NCI-H345 treated with DMSO at 0.1 percent for 48 hours (cell line): ENCODE data around the gene NRXN3.
A peak's percentile ranks its signal among the peaks of the same experiment; 100 is the strongest.
"Not testable (repeated sequence)": the region's sequence is repeated elsewhere in the genome, so short reads cannot be mapped to it uniquely, and the experiment has no call there.

Experiments used
- DNase-seq: peaks from one replicate; lab custom pipeline; 2025; ENCODE audit not compliant: unreplicated experiment; lab: John Stamatoyannopoulos, UW

Gene NRXN3

DNA sequence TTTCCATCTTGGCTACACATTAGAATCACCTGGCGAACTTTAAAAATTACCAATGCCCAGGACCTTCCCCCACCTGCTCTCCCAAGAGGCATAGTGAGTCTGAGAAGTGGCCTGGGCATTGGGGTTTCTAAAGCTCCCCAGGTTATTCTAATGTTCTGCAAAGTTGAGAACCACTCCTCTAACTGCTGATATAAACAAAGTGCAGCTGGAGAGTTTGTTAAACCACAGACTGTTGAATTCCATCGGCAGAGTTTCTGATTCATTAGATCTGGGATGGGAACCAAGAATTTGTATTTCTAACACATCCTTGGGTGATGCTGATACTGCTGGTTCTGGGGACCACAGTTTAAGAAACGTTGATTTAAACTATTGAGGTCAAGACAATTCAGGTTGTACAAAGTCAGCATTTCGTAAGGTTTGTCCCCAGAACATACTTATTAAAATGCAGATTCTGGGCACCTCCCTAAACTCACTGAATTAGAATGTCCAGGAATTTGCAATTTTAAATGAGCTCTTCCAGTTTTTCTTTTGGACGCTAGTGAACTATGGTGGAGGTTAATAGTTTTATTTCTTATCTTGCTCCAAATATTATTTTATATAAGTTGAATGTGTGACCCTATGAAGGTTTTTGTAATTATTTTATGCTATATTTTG lies 309.1 kb downstream of the NRXN3 start:
- DNase-seq: no peak

DNA sequence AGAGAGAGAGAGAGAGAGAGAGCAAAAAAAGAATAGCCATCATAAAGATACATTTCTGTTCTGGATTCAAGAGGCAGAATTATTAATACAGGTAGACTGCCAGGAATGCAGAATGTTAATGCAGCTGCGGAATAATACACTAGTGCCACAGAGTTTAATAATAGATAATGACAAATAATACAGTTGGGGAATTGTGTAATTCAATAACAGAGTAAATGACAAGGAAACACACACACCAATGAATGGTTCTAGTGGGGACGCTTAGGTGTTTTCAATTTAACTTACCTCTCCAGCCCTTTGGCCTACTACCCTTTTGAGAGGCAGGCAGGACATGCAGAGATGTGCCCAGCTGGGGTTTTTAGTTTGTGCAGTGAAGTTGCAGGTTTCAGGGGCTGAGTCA lies 313.9 kb downstream of the NRXN3 start:
- no peak for DNase-seq

DNA sequence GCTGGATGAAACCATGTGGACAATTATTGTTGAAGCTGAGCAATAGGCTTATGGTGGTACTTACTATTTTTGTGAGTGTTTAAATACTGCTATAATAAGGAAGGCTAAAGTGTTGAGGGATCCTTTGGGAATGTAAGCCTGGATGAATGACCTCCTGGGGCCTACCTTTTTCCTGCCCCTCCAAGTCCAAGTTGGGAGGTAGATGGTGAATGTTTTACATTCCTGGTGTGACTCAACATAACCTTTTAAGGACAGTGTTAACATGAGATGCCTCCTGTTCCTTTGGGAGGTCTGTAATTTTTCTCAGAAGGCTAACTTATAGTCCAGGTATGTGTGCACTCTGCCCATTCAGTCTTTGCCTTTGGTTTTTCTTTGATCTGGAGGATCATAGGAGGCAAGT lies 315.9 kb downstream of the NRXN3 start:
- no peak for DNase-seq

- no peak for DNase-seq
Observed at GRCh38 chr14:78486621-78487020, 316.4 kb downstream of the NRXN3 start.

DNA sequence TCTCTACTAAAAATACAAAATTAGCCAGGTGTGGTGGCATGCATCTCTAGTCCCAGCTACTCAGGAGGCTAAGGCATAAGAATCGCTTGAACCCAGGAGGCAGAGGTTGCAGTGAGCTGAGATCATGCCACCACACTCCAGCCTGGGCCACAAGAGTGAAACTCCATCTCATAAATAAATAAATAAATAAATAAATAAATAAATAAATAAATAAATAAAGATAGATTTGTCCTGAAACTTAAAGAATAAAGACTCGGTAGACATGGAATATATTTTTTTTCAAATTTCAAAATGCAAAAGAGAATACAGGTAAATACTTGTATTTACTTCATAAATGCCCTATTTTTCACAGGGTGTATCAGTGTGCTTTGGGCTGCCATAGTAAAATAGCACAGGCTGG lies 317.4 kb downstream of the NRXN3 start:
- not testable (repeated sequence) for DNase-seq

DNA sequence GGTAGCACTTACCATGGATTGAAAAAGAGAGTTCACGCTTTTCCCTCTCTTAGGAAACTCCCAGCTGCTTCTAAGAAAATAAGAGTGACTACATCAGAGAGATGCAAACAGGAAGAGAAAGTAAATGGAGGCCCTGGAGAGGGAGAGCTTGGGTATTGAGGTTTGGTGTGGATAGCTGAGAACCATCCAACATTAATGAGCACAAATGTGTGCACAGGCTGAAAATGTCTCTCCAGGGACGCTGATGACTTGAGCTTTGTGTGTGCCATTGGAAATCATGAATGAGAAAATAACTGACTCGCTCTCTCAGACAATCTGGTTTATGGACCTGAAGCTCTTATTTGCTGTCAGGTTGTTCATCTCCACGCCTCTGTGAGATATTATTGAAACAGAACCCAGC lies 318.8 kb downstream of the NRXN3 start:
- DNase-seq: no peak

DNA sequence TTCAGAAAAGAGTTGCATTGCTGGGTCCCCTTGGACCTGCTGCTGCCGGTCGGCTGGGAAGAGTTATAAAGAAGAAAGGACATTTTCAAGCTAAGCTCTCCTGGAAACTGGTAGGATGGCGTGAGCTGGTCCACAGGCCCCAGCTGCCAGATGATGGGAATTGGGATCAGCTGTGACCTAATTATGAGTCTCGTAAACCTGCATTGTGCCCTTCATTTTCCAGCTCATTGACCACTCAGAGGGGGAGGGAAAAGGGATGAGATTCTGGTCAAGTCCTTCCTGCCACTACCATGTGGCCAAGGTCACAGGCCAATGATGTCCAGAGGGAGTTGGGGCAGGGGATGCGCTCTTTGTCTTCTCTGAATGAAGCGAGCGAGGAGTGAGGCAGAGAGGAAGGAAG lies 320.9 kb downstream of the NRXN3 start:
- no peak for DNase-seq

DNA sequence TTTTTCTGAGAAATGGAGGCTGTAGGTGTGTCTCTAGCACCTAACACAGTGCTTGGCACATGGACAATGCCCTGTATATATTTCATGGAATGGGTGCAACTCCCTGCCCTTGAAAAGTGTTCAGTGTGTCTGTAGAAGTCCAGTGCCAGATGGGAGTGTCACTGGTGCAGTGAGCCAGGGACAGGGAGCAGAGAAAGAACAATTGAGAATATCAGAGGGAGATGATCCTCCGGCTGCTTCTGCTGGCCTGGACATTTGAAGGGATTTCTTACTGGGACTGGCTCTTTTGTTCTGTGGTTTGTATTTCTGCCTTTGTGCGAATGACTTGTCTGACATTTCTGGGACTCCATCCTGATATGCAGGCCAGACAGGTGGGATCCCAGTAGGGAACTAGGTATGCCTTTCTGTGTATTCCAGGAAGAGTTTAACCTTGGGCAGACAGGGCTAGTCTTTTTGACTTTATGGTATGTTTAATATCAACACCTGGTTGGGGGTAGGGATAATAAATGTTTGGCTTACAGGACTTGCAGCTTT lies 328.0 kb downstream of the NRXN3 start:
- no peak for DNase-seq

DNA sequence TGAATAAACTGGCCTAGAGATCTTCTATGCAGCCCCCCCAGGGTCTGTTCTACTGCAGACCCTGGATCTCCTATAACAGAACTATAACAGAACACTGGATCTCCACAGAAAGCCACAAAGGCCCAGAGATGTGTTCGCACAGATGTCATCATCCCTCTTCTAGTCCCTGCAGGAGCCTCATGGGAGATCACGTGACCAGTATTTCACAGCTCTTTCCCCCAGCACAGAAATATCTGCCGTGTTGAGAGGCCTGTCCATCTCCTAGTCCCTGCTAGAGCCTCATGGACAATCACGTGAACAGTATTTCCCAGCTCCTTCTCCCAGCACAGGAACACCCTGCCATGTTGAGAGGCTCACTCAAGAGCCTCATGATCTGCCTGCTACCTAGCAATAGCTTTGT lies 331.7 kb downstream of the NRXN3 start:
- no peak for DNase-seq

DNA sequence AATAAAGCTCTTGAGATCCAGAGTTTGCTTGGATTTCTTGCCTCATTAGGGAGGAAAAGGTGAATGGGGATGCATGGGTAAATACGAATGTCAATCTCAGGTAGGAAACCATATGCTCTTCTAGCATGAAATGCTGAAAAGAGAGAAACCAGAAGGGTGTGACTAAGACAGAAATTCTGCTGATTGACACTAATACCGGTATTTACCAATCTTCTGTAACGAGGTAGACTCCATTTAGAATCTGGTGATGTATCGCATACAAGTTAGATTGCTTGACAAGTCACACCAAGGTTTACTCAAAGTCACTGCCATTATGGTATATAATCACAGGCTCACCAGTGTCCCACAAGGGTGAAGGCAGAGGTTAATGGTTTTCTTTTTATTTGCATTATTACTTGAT lies 337.9 kb downstream of the NRXN3 start:
- no peak for DNase-seq

GRCh38 chr14:78509516-78509915 lies 339.3 kb downstream of the NRXN3 start:
- no peak for DNase-seq

GRCh38 chr14:78512021-78512420 lies 341.8 kb downstream of the NRXN3 start:
- DNase-seq: no peak

DNA sequence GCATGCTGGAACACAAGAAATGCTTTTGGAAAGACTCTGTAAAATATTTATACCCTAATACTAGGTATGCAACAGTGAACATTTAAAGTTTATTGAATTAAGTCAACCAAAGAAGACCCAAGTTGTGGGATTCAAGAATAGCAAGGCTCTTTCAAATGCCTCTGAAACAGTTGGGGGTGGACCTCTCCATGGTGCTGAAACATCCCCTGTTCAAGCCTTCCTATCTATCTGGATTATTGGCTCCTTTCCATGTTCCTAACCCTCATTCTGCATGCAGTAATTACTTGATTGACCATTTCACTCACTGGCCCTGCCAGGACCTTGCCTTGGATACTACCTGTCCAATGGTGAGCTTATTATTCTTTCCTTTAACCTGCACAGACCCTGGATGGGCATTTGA lies 349.7 kb downstream of the NRXN3 start:
- no peak for DNase-seq

DNA sequence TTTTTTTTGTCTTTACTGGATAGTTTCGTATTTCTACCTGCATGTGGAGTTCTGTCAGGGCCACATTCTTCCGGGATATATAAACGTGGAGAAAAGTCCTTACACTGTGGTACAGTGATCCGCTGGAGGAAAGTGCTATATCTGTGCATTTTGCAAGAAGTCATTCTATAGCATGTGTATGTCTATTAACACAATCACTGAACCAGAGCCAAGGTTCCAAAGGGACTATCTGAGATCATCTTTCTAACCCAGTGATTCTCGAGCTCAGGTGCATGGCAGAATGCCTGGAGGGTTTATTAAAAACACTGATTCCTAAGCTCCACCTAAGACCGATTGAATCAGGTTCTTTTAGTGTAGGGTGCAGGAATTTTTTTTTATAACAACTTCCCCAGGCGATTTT lies 354.0 kb downstream of the NRXN3 start:
- no peak for DNase-seq

- DNase-seq: no peak
Observed at GRCh38 chr14:78524766-78525165, 354.6 kb downstream of the NRXN3 start.

DNA sequence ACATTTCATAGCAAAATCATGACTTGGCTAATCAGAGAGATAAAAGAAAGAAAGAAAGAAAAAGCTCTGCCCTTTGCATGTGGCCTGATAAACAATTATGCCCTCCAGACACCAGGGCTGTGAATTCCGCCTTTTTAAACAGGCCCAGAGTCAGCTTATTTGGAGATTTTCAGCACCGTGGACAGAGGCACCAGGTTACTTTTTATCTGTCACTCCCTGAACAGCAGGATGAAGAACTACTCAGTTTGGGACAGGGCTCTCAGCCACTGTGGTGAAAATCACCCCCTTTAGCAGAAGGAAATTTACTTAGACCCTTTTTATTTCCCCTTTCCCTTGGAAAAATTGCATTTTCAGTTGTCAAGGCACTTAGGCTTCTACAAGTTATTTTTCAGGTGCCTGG lies 359.9 kb downstream of the NRXN3 start:
- DNase-seq: no peak

- DNase-seq: no peak
Observed at GRCh38 chr14:78534141-78534540, 364.0 kb downstream of the NRXN3 start.

GRCh38 chr14:78535041-78535440 lies 364.9 kb downstream of the NRXN3 start:
- DNase-seq: no peak

DNA sequence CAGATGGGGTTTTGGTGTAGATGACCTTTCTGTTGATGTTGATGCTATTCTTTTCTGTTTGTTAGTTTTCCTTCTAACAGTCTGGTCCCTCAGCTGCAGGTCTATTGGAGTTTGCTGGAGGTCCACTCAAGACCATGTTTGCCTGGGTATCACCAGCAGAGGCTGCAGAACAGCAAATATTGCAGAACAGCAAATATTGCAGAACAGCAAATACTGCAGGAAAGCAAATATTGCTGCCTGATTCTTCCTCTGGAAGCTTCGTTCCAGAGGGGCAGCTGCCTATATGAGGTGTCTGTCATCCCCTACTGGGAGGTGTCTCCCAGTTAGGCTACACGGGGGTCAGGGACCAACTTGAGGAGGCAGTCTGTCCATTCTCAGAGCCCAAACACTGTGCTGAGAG lies 371.6 kb downstream of the NRXN3 start:
- DNase-seq: not testable (repeated sequence)

GRCh38 chr14:78543433-78543832 lies 373.3 kb downstream of the NRXN3 start:
- no peak for DNase-seq

GRCh38 chr14:78561074-78561473 lies 390.9 kb downstream of the NRXN3 start:
- no peak for DNase-seq

DNA sequence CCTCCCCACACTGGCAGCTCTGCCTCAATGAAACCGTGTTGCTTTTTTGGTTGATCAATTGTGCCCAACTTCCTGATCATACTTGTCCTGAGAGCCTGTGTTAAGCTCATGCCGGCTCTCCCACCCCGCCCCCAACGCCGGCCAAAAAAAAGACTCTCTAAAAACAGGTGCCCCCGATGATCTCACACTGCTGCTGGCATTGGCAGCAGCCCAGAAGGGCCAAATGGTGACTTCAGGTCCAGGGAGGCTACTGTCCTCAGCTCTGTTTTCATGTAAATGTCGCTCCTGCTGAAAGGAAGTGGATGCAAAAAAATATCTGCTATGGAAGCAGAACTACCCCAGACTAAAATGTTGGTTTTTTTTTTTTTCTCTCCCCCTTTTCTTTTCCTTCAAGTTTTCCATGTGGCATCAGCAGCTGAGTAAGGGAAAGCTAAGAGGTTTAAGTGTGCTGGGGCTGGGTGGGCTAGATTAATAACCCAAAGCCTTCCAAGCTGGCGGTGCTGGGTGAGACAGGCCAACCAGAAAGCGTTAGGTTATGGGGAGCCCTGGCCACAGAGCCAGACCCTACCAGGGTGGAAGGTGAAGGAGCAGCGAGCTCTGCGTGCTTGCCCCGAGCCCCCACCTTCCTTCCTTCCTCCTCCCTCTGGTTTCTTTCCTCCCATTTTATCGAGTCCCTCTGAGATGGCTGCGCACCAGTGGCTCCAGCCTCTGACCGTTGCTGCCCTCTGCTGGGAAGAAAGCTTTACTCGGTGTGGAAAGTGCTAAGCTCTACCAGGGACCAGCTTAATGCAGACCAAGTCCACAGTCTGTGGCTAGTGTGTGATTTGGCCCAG lies 396.1 kb downstream of the NRXN3 start:
- DNase-seq: peak; percentile 39

DNA sequence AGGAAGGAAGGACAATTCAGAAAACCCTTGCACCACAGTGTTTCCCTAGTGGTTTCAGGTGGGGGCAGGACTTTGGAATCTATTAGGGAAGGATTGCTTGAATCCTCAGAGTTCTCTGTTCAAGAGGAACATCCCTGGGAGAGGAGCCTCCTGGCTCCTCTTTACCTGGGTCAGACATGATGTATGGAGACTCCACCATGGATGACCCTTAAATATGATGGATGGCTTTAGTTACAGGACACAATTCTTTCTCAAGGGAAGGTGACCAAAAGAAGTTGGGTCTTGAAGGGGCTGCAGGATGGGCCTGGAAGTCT lies 396.6 kb downstream of the NRXN3 start:
- no peak for DNase-seq
